HG03066 (cell line): ENCODE data around the gene SRGAP2B.
"Not testable (repeated sequence)": the region's sequence is repeated elsewhere in the genome, so short reads cannot be mapped to it uniquely, and the experiment has no call there.

Source experiments
- ATAC-seq: cut with Tn5 transposase; IDR thresholded peaks from one replicate; pipeline ENCODE4 v1.9.1; 2021; ENCODE audit warnings: low read depth; ENCODE audit not compliant: unreplicated experiment

Gene SRGAP2B

GRCh38 chr1:144917154-144918026 is 177.7 kb downstream of the SRGAP2B start:
- ATAC-seq = not testable (repeated sequence)

- not testable (repeated sequence) for ATAC-seq
Measured at GRCh38 chr1:144913977-144914734, 181.0 kb downstream of the SRGAP2B start.

GRCh38 chr1:144913458-144913857 is 181.7 kb downstream of the SRGAP2B start:
- not testable (repeated sequence) for ATAC-seq

- not testable (repeated sequence) for ATAC-seq
Measured at GRCh38 chr1:144910729-144911128, 184.4 kb downstream of the SRGAP2B start.

- ATAC-seq = not testable (repeated sequence)
Measured at GRCh38 chr1:144900841-144901240, 194.3 kb downstream of the SRGAP2B start.

- not testable (repeated sequence) for ATAC-seq
Measured at GRCh38 chr1:144894454-144895201, 200.5 kb downstream of the SRGAP2B start.

- ATAC-seq = not testable (repeated sequence)
Measured at GRCh38 chr1:144893710-144894438, 201.3 kb downstream of the SRGAP2B start.

- ATAC-seq = not testable (repeated sequence)
Measured at GRCh38 chr1:144893062-144893461, 202.1 kb downstream of the SRGAP2B start.

GRCh38 chr1:144889450-144890115 is 205.5 kb downstream of the SRGAP2B start:
- ATAC-seq = not testable (repeated sequence)

GRCh38 chr1:144883022-144883421 is 212.1 kb downstream of the SRGAP2B start:
- ATAC-seq = not testable (repeated sequence)

- not testable (repeated sequence) for ATAC-seq
Measured at GRCh38 chr1:144882343-144882742, 212.8 kb downstream of the SRGAP2B start.

GRCh38 chr1:144858607-144859006 is 236.5 kb downstream of the SRGAP2B start:
- not testable (repeated sequence) for ATAC-seq
